ENCODE results near the gene LRRC75B.

GRCh38 chr22:24553597-24554312, 39.1 kb downstream of the LRRC75B start:
- TF ChIP-seq ZBTB33 (IDR thresholded peaks at IDR 0.05; ENCODE audit: borderline replicate concordance, low read depth), result no peak
- no peak for TF ChIP-seq CTCF (IDR thresholded peaks at IDR 0.05)
- TF ChIP-seq SMC3 (IDR thresholded peaks at IDR 0.05; ENCODE audit: low read depth, low read length), result no peak
- TF ChIP-seq GABPA (IDR thresholded peaks at IDR 0.05; ENCODE audit: low read depth), result no peak
- no peak for TF ChIP-seq CHD2 (IDR thresholded peaks at IDR 0.05; ENCODE audit: low read length, partially characterized antibody)

All from SK-N-SH (cell line).